Right ventricle myocardium superior (tissue), 1 donor: ENCODE results near the gene ORC2. TPM values are rescaled to one million over a fixed set of nuclear protein-coding genes. Genes with fewer than 3 reads are reported as not detected.
A peak's percentile ranks its signal among the peaks of the same experiment; 100 is the strongest.
"Not testable (repeated sequence)": the region's sequence is repeated elsewhere in the genome, so short reads cannot be mapped to it uniquely, and the experiment has no call there.

Experiments used
- ATAC-seq: fragments of 200-7000 bp; cut with Tn5 transposase; one replicate; pipeline ENCODE4 v1.9.1; 2020; ENCODE audit warnings: mild to moderate bottlenecking; ENCODE audit not compliant: poor library complexity
- DNase-seq: peaks from one replicate; pipeline ENCODE4 v3.0.0-alpha.2; 2020
- intact Hi-C: fragments of 100-400 bp; cut with DNase I; formaldehyde crosslinking; loops from one replicate; pipeline ENCODE4 v1.11.2; 2022
- long read RNA-seq: library from polyadenylated mRNA; unstranded; transcript quantifications from one replicate; pipeline ENCODE4 v2.0.0, GENCODE V29; 2021
- total RNA-seq: library from RNA; stranded (reverse); fragmentation: NEBNext Ultra II Directional; extraction: Animal tissue kit (Norgen Biotek cat#: 25700); gene quantifications from one replicate; pipeline ENCODE4 v1.2.1, GENCODE V29; 2021
- donor health status: DM: no; HTN: yes; CAD: no; lungs with severe emphysema.

Gene ORC2
- 20.4 TPM for total RNA-seq
- long read RNA-seq, full-length matches to known transcripts = 6 of 8 reads
- long read RNA-seq, partial matches to known transcripts = 2 of 8 reads
- long read RNA-seq, other reads (novel, unspliced or antisense) = 0 of 8 reads

DNA sequence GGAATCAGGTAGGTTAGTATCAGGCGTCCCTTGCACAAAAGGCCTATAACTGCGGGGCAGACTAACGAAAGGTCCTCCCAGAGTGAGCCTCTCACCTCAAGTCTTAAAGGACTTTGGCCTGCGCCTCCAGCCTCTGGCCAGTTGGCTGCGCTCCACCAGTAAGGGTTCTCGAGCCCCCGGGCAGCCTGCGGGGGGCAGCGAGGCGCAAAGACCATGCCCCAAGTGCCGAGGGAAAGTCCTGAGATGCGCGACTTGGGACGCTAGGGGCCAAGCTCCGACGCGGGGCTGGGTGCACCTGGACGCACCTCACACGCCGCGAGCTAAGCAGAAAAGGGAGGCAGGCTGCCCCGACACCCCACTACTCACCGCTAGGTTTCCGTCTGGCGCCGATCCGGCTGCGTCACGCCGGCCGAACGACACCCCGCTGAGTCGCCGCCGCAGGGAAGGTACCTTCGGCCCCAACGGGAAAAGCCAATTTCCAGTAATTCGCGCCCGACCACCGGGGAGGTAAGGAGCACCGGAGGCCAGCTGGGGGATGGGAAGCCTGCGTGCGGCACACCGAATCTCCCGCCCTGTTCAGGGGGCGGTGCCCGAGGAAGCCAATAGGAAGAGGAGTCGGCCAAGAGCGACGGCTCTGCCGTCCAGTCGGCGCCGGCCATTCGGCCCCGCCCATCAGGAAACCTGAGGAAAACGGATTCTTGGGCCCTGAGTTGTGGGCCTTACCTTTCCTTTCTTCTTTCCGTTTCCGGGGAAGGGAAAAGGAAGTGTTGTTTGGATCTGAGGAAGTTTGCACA lies at the start of gene ORC2:
Gene ORC2, minus strand, starts transcription at position 537 of the 794 bp plus-strand sequence. CDS start 5,537 bp downstream, outside the sequence.
- peak; percentile 99 for ATAC-seq
- peak; percentile 96 for DNase-seq
- intact Hi-C loops = loop anchor here (5.0 to 10.0 kb wide), 2 partner anchors 109 to 211 kb away; partner anchors contain the start of genes HYCC2 and NDUFB3

DNA sequence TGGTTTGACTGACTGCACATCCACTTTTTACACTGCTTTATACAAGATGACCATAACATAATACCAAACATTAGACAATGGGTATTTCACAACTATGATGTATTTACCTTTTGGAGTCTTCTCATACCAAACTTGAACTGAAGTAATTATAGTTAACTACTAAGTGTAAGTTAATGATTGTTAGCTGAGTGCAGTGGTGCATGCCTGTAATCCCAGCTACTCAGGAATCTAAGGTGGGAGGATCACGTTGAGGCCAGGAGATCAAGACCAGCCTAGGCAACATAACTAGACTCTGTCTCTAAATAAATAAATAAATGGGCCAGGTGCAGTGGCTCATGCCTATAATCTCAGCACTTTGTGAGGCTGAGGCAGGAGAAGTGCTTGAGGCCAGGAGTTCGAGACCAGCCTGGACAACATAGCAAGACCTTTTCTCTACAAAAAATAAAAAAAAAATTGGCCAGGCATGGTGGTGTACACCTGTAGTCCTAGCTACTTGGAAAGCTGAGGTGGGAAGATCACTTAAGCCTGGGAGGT lies 44.9 kb upstream of the ORC2 start:
- intact Hi-C loops = no loop called here
- no peak for ATAC-seq
- no peak for DNase-seq

DNA sequence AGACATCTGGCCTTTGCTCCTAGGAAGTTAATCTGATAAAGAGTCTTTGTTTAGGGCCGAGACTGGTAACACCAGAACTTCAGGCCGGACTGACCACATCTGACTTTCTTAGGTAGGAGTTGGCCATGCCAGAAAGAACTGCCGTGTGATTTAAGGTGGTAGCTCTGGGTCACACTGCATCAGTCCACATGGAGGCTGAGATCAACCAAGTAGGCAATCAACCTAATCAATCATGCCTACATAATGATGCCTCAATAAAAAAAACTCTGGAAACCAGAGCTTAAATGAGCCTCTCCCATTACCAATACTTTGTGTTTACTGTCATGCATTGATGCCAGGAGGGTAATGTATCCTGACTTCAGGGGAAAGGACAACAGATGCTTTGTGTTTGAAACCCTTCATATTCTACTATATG lies 44.1 kb upstream of the ORC2 start:
- intact Hi-C loops = no loop called here
- no peak for ATAC-seq

DNA sequence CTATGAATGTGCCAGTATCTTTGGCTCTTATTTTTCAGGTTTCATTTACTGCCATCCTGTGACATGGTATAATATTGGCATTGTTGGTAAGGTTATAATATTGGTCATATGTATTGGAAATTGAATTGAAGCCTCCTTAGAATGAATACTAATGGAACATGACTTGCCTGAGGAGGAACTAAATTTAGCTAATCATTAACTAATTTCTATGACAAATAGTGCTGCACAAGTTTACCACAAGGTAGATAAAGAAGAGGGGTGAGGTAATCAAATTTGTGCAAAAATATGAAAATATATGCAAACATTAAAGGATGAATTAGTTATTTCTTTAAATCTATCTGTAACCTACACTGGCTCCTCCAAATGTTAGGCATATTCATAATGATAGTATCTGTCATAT lies 43.2 kb upstream of the ORC2 start:
- DNase-seq (no peak), ATAC-seq (no peak)
- intact Hi-C loops = no loop called here

More for the DNA sequence above, 44.1 kb upstream of the ORC2 start:
- DNase-seq = no peak

DNA sequence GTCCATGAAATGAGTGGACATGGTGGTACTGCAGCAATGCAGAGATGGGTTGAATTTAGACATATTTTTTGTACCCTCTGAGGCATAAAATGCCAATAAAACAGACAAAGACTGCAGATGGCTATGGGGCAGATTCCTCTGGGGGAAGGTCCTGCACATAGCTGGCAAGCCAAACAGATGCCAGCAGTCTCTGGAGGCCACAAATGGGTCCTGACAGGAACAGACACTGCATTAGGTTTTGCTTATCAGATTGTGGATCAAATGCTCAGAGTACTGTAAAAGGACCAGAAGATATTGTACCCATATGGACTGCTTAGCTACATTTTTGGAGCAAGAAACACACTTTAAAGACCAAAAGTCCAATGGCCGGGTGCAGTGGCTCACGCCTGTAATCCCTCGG lies 40.9 kb upstream of the ORC2 start:
- intact Hi-C loops = no loop called here
- ATAC-seq (no peak), DNase-seq (no peak)

DNA sequence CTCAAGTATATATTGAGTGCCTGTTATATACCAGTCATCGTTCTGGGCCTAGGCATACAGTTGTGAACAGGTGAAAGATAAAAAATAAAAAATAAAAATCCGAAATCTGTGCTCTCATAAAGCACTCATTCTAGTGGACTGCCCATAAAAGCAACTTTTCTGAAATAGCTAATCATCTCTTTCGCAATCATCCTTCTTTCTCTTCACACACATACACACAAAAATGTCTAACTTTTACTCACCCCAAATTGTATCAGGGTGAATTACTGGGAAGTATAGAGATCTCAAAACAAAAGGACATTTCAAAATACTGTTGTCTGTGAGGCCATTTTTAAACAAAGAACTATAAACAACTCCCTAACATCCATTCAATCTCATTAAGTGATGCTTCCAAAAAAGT lies 29.6 kb upstream of the ORC2 start:
- intact Hi-C loops = no loop called here
- no peak for DNase-seq

DNA sequence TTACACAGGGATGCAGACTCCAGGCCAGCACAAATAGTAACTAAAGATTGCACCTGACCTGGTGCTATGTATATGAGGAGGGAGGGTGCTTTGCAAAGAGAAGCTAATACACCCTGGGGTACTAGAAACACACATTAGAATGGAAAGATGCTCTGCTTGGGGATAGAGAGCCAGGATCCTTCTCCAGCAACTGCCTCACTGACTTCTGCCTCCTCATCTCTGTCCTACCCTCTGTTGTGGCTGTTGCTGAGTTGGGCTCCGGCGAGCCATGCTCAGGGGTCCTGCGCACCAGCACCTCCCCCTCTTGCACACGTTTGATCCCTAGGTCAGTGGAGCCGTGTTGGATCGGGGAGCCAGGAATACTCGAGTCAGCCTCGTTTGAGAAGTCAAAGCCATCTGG lies 23.7 kb upstream of the ORC2 start:
- intact Hi-C loops = no loop called here
- DNase-seq (no peak), ATAC-seq (no peak)

More for the DNA sequence above, 29.6 kb upstream of the ORC2 start:
- ATAC-seq = no peak

DNA sequence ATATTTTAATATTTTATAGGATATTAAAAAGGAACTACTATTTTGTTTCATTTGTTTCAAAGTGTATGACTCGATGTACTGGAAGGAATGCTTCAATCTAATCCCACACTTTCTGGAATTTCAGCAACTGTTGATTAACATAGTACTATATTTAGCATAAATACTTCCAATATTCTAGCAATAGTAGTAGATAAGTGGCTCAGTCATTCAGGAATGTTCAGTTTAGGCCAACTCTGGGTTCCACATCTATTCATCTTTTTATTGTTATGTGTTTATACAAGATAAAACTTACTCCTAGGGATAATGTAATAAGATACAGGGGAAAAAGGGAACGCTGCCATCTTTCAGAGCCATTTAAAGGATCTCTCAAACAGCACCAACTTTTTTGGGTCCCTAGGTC lies 22.3 kb upstream of the ORC2 start:
- ATAC-seq (no peak), DNase-seq (no peak)
- intact Hi-C loops = no loop called here

DNA sequence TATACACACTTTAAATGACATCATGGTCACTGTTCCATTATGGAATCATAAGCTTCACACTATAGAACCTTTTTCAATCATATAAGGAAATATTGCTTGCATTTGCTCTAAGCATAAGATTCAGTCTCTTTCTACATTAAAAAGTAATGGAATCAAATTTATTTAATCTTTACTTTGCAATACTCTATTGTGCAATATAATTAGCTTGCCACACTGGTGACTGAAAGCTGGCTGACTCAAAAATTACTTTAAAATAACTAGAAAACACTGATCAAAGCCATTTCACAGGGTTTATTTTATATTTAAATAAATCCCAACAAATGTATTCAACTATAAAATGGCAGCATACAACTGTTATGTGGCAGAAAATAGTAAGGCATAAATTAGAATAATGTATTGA lies 13.2 kb upstream of the ORC2 start:
- no peak for ATAC-seq
- intact Hi-C loops = no loop called here
- no peak for DNase-seq

DNA sequence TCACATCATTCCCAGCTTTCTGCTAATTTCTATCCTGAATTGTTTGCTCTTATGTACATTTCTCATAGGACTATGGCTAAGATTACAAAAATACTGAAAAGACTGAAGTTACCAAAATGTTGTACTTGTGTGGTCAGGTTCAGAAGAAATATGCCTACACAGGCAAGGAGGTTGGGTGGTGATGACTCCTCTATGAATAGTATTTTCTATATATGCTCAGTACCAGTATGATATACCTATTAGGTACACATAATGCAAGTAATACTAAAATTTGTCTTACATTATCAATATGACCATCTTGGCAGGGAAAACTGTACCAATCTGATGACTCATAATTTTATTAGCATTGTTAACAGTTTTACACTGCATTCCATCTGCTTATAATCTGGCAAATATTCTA lies 12.2 kb upstream of the ORC2 start:
- DNase-seq (no peak), ATAC-seq (no peak)
- intact Hi-C loops = no loop called here

DNA sequence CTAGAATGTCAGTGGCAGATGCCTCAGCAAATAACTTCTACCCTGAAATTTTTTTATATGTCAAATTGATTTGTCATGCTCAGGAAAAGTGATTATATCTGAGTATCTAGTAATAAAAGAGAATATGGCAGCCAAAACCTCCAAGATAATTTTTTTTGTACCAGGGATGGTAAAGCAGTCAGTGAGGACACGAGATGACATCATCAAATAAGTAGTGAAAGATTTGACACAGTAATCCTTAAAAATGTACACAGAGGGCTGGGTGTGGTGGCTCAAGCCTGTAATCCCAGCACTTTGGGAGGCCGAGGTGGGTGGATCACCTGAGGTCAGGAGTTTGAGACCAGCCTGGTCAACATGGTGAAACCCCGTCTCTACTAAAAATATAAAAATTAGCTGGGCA lies 6.6 kb upstream of the ORC2 start:
- DNase-seq, intact Hi-C loops, ATAC-seq: not testable (repeated sequence)

DNA sequence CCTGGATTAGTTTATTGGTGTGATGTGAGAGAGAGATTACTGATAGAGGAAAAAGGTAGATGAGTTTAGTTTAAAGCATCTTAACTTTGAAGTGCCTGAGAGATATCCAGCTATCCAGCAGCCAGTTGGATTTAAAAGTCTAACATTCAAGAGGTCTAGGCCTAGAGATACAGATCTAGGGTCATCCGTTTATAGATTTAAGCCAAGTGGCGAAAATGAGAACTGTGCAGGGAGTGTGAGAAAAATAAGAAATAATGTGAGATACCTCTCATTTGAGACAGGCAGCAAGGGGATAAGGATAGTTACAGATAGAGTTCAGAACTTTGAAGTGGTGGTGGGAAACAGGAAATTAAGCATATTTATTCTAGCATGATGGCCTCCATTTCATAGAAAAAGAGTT lies 5.3 kb upstream of the ORC2 start:
- ATAC-seq = no peak
- intact Hi-C loops = loop anchor here (10.0 kb wide), 1 partner anchor 206 kb away; no protein-coding TSS in a partner anchor
- DNase-seq = no peak

DNA sequence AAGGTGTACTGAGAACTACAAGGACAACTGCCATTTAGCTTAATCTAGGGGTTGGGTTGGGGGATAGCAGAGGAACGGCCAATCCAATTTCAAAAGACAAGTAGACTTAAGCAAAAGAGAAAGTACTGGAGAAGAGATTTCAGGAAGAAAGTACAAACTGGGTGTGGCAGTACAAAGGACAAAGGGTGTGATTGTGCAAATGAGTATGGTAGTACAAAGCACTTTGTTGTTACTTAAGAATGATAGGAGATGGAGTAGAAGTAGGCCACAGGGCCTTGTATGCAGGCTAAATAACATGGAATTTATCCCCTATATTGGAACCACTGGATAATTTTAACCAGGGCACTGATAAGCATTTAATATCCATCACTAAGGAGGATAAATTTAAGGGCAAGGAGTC lies 4.7 kb upstream of the ORC2 start:
- DNase-seq = no peak
- intact Hi-C loops = loop anchor here (10.0 kb wide), 1 partner anchor 207 kb away; no protein-coding TSS in a partner anchor
- no peak for ATAC-seq

DNA sequence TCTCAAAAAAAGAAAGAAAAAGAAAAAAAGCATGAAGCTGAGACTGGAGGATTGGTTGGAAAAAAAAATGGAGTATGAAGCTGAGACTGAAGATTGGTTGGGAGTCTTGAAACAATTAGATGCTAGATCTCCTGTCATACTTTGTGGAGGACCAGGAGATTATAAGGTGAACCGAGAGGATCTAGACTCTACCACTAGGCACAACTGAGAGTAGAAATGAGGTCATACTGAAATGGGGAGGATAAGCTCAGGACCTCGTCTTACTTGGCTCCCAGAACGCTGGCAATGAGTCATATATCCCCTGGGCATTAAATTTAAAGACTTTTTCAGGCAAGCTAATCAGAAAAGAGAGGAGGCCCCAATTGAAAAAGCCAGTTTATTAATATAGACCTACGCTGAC lies 3.3 kb upstream of the ORC2 start:
- intact Hi-C loops = loop anchor here (10.0 kb wide), 1 partner anchor 208 kb away; no protein-coding TSS in a partner anchor

DNA sequence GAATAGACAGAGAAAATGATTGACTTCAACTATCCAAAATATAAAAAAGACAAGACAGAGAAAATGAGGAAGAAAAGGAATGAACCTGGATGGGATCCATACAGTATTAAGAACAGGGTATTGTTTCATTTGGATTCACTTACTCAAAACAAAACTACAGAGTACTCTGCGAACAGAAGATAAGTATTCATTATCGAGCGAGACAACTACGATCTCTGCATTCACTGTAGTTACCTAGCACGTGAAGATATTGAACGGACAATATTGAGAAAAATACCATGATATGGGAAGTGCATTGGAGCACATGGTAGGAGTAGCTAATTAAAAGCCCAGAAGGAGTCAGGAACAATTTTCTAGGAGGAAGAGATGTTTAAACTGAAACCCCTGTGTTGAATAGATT lies 1.0 kb upstream of the ORC2 start:
- intact Hi-C loops = loop anchor here (5.0 to 10.0 kb wide), 2 partner anchors 108 to 210 kb away; partner anchors contain the start of genes HYCC2 and NDUFB3
- no peak for DNase-seq
- no peak for ATAC-seq

More for the DNA sequence above, 3.3 kb upstream of the ORC2 start:
- no peak for DNase-seq
- ATAC-seq = no peak

DNA sequence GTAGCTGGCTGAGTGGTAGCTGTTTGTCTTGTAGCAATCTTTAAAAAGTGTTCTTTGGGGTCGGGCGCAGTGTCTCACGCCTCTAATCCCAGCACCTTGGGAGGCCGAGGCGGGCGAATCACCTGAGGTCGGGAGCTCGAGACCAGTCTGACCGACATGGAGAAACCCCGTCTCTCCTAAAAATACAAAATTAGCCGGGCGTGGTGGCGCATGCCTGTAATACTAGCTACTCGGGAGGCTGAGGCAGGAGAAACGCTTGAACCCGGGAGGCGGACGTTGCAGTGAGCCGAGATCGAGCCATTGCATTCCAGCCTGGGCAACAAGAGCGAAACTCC lies 425 bp upstream of the ORC2 start:
- DNase-seq, ATAC-seq: not testable (repeated sequence)
- intact Hi-C loops = loop anchor here (5.0 to 10.0 kb wide), 2 partner anchors 108 to 211 kb away; partner anchors contain the start of genes HYCC2 and NDUFB3

DNA sequence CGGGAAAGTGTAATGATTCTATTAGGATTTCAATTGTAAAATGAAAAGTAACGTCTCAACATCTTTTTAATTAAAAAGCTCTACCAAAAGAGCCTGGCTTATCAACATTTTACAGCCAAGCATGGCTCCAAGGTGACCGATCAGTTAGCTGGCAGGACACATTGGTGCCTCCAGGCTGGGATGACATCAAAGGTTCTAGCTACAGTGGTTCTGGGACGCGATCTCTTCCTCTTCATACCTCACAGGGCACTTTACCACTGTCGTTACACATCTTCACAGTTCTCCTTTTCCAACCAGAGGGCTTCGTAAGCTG lies 693 bp downstream of the ORC2 start:
- DNase-seq (no peak), ATAC-seq (peak; percentile 71)
- intact Hi-C loops = loop anchor here (5.0 to 10.0 kb wide), 2 partner anchors 110 to 212 kb away; partner anchors contain the start of genes HYCC2 and NDUFB3

DNA sequence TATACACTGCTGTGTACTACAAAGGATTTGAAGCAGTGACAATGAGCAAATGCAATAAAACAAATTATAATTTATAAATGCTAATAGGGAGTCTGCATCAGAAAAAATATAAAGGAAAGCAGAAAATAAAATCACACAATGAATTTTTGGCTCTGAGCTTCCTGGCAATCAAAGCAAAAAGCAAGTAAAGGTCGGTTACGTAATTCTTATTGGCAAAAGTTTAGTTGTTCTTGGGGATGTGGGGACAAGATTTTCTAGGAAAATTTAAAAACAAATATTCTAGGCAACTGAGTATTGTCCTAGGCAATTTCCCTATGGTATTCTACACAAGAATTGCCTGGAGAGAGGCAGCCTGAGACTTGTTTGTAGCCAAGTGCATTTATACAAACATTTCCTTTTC lies 1.8 kb downstream of the ORC2 start:
- DNase-seq = no peak
- no peak for ATAC-seq
- intact Hi-C loops = loop anchor here (5.0 to 10.0 kb wide), 2 partner anchors 111 to 213 kb away; partner anchors contain the start of genes HYCC2 and NDUFB3

DNA sequence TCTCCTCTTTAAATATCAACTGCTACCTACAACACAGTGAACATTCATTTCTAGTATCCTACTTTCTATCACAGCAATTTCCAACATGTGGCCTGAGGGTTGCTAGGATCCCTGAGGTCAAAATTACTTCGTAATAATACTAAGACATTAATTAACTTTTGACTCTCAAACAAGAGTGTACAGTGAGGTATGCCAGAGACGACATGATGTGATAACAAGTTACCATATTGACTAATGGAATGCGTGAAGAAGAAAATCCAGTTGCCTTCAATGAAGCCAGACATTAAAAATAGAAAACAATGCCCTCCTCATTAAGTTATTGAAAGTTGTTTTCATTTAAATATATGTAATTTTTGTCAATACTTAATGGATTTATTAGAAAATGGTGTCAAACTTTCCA lies 13.1 kb downstream of the ORC2 start:
- intact Hi-C loops = no loop called here
- no peak for DNase-seq
- ATAC-seq = peak; percentile 46

DNA sequence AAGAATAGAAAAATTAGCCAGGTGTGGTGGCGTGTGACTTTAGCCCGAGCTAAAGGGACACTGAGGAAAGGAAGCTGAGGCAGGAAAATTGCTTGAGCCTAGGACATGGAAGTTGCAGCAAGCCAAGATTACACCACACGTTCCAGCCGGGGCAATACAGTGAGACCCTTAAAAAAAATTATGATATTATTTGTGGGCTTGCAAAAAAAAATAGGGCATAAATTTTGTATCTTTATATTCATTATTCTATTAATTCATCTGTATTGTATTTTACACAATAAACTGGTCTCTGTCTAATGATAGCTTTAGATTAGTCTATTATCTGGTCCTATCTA lies 18.1 kb downstream of the ORC2 start:
- DNase-seq (no peak), ATAC-seq (no peak)
- intact Hi-C loops = no loop called here
